ENCODE data around the gene ADRA1B. TPM values are rescaled to one million over a fixed set of nuclear protein-coding genes. Genes with fewer than 3 reads are reported as not detected.
A peak's percentile ranks its signal among the peaks of the same experiment; 100 is the strongest.
"Not testable (repeated sequence)": the region's sequence is repeated elsewhere in the genome, so short reads cannot be mapped to it uniquely, and the experiment has no call there.

ADRA1B gene
- total RNA-seq, 1 donor from 2014 or later: not detected

DNA sequence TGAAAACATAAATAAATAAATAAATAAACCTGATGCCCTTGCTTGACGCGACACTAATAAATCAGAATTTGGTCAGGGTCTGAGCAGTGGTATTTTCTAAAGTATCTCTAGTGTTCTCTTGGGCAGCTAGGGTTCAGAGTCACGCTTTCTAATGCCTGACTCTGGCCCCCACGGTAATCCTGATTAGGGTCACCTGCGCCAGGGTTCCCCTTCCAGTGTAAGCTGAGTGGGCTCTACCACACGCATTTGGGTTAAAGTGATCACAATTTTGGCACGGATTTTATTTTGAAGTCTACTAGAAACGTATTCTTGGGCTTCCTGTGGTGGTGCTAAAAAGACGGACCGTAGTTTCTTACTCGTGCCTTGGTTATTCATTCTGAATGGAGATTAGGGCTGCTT, 93.3 kb downstream of the ADRA1B start:
- peak; percentile 67 for DNase-seq
- H3K27me3 Mint-ChIP-seq: peaks cover 2% of the 10 kb centered on the region
- intact Hi-C loops (cut with micrococcal nuclease): loop anchor here (1.0 to 2.0 kb wide), 5 partner anchors 110 to 803 kb away; partner anchors contain the start of genes PWWP2A and SLU7
- peaks cover 26% of the 10 kb centered on the region for H3K36me3 Mint-ChIP-seq (ENCODE audit: low read depth)
- no peaks in the 10 kb centered on the region for H3K9me3 Mint-ChIP-seq
- peak overlapping the region; percentile 97 for H3K4me3 Mint-ChIP-seq
- H3K4me1 Mint-ChIP-seq: peaks cover 25% of the 10 kb centered on the region
- peak overlapping the region; percentile 99 for H3K27ac Mint-ChIP-seq

DNA sequence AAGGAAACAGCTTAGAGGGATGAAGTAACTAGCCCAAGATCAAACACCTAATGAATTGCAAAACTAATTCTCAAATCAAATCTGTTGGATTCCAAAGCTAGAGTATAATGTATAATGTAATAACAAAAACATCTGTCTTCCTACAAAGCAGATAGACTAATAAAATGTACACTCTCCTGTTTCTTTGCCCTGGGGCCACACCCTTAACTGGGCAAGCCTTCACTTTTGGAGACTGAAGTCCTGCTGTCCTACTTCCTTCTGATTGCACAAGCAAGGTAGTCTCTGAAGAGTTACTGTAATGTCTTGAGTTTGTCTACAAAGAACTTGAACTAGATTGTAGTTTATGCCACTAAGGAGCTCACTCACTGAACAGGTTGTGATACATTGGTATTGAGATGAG, 95.2 kb downstream of the ADRA1B start:
- Mint-ChIP-seq H3K4me1 (peaks cover 25% of the 10 kb centered on the region), H3K27ac (peak overlapping the region; percentile 45), H3K9me3 (no peaks in the 10 kb centered on the region), H3K4me3 (peak overlapping the region; percentile 77), H3K27me3 (peaks cover 2% of the 10 kb centered on the region), H3K36me3 (ENCODE audit: low read depth) (peaks cover 35% of the 10 kb centered on the region)
- DNase-seq: no peak
- intact Hi-C loops (cut with micrococcal nuclease): no loop called here

DNA sequence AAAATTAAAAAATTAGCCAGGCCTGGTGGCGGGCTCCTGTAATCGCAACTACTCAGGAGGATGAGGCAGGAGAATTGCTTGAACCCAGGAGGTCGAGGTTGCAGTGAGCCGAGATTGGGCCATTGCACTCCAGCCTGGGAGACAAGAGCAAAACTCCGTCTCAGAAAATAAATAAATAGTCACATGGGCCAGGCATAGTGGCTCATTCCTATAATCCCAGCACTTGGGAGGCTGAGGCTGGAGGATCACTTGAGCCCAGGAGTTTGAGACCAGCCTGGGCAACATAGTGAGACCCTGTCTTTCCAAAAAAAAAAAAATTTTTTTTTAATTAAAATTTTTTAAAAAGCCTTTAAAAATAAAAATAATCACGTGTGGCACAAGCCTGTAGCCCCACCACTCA, 97.9 kb downstream of the ADRA1B start:
- not testable (repeated sequence) for H3K27me3 Mint-ChIP-seq, H3K27ac Mint-ChIP-seq

DNA sequence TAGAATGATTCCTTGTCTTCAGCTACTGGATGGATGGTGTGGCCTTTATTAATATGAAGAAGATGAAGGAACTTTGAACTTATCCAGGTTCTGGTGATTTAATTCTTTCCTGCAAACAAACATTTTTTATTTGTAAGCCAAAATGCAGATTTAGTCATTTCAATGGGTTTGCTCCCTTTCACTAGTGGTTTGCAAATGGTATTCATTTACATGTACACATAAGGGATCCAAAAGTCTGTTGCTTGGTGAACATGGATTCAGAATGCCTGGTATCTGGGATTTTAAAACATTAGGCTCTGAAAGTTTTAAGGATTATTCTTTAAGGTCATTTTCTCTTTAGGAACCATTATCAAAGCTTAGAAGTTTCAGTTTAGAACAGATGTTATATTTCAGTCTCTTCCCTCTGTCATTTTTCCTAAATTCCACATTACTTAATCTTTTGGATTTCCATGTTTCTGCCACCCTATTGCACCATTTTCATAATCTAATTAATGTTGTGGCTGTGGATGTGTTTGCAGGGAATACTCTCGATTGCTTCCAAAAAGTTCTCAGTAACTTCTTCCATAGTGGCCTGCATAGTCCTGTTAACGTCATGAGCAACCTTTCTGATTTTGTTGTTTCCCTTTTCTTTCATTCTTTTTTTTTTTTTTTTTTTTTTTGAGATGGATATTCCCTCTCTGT, 102.8 kb downstream of the ADRA1B start:
- H3K4me3 Mint-ChIP-seq: no peak overlapping the region

More for the DNA sequence above, 97.9 kb downstream of the ADRA1B start:
- intact Hi-C loops (cut with micrococcal nuclease); DNase-seq; H3K9me3 Mint-ChIP-seq; H3K4me3 Mint-ChIP-seq: not testable (repeated sequence)
- Mint-ChIP-seq H3K4me1 (peaks cover 21% of the 10 kb centered on the region), H3K36me3 (ENCODE audit: low read depth) (peaks cover 35% of the 10 kb centered on the region)

DNA sequence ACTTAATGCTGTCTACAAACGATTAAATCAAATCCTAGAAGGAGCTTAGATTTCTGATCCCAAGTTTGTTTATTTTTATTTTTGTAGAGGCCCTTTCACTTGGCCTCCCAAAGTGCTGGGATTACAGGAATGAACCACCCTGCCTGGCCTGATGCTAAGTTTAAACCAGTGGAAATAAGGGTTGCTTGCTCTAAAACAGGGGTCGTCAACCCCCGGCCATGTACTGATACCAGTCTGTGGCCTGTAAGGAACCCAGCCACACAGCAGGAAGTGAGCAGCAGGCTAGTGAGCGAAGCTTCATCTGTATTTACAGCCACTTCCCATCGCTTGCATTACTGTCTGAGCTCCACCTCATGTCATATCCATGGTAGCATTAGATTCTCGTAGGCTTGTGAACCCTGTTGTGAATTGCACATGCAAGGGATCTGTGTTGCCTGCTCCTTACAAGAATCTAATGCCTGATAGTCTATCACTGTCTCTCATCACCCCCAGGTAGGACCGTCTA, 104.0 kb downstream of the ADRA1B start:
- intact Hi-C loops (cut with micrococcal nuclease): loop anchor here (5.0 kb wide), 2 partner anchors 177 to 372 kb away; no protein-coding TSS in a partner anchor
- Mint-ChIP-seq H3K27me3 (no peaks in the 10 kb centered on the region), H3K4me1 (peaks cover 13% of the 10 kb centered on the region), H3K9me3 (no peaks in the 10 kb centered on the region), H3K4me3 (no peak overlapping the region), H3K27ac (no peak overlapping the region), H3K36me3 (ENCODE audit: low read depth) (peaks cover 23% of the 10 kb centered on the region)
- DNase-seq: no peak

More for the DNA sequence above, 102.8 kb downstream of the ADRA1B start:
- H3K9me3 Mint-ChIP-seq: no peaks in the 10 kb centered on the region
- peaks cover 25% of the 10 kb centered on the region for H3K36me3 Mint-ChIP-seq (ENCODE audit: low read depth)
- intact Hi-C loops (cut with micrococcal nuclease): no loop called here
- DNase-seq: no peak
- H3K27ac Mint-ChIP-seq: no peak overlapping the region
- peaks cover 13% of the 10 kb centered on the region for H3K4me1 Mint-ChIP-seq
- no peaks in the 10 kb centered on the region for H3K27me3 Mint-ChIP-seq

DNA sequence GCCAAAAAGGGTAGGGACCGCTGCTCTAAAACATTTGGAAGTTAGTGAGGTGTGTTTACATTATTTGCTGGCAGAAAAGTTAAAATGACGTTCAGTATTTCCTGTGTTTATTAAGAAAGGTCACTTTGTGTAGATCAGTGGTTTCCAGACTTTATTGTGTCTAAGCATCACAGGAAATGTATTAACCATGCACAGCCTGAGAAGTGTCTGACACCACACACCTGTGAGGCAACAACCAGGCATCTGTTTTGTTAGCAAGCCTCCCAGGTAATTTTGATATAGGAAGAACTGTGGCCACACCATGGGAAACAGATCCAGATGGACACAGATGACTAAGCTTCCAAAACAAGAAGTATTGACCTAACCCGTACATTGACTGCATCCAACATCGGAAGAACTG, 104.7 kb downstream of the ADRA1B start:
- Mint-ChIP-seq H3K36me3 (ENCODE audit: low read depth) (peaks cover 22% of the 10 kb centered on the region), H3K4me3 (no peak overlapping the region), H3K9me3 (no peaks in the 10 kb centered on the region), H3K27ac (no peak overlapping the region), H3K4me1 (peaks cover 13% of the 10 kb centered on the region), H3K27me3 (no peaks in the 10 kb centered on the region)
- intact Hi-C loops (cut with micrococcal nuclease): loop anchor here (5.0 kb wide), 2 partner anchors 176 to 371 kb away; no protein-coding TSS in a partner anchor
- no peak for DNase-seq

DNA sequence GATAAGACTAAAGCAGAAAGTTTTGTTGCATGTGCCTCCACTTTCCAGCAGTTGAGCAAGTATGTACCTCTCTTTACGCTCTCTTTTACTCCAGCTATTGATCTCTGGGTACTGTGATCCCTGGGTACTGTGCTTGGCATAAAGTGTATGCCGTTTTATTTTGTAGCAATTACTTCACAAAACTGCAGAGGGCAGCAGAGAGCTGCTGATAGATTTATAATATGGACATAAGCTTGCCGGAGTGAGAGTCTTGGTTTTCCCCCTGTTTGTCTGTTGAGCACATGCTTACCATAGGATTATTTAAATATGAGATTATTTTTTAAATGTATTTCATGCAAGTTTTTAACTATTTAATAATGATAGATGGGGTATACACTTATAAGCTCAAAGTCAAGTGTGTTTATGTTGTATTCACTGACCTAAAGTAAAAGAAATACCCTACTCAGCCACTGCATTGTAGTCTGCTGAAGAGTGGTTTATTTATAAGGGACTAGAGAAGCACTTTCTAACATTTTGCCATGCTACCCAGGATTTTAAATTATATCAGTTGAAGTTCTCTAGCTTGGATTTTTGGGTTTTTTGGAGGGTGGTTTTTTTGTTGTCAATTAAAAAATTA, 105.7 kb downstream of the ADRA1B start:
- H3K4me1 Mint-ChIP-seq: peaks cover 15% of the 10 kb centered on the region
- DNase-seq: peak; percentile 89
- no peak overlapping the region for H3K27ac Mint-ChIP-seq
- no peaks in the 10 kb centered on the region for H3K27me3 Mint-ChIP-seq
- no peaks in the 10 kb centered on the region for H3K9me3 Mint-ChIP-seq
- H3K4me3 Mint-ChIP-seq: no peak overlapping the region
- intact Hi-C loops (cut with micrococcal nuclease): loop anchor here (1.0 to 5.0 kb wide), 4 partner anchors 97 to 370 kb away; partner anchors contain the start of gene PWWP2A
- H3K36me3 Mint-ChIP-seq (ENCODE audit: low read depth): peaks cover 25% of the 10 kb centered on the region

Other genes starting within 250 kb of the ADRA1B start
- 64.8 and 68.0 TPM in 2 replicates for gene TTC1, start 92.7 kb downstream of the ADRA1B start, total RNA-seq
- 26.1 and 26.7 TPM in 2 replicates for gene PWWP2A, start 203.0 kb downstream of the ADRA1B start, total RNA-seq